ENCODE measurements around the gene RB1. TPM values are rescaled to one million over a fixed set of nuclear protein-coding genes. Genes with fewer than 3 reads are reported as not detected.

RB1 gene
- total and polyA plus RNA-seq, 9 of the 15 experiments (the other 6 are each of a cell fraction or from before 2014, with no cell fraction given), result 5.0 to 23.8 (median 17.9) TPM

- FAIRE-seq (no peak), ATAC-seq (no peak), DNase-seq (ENCODE audit: extremely low read depth in 1 of 4, low spot score in 3 of 4) (no peak)
- BruUV-seq (replicated peaks), result no TSS peak
- TF ChIP-seq FOXO4 (CRISPR knock-in tag; IDR thresholded peaks at IDR 0.05), result no peak
- TF ChIP-seq BHLHE40 (IDR thresholded peaks at IDR 0.05; ENCODE audit: low read length), result no peak
- no peak for TF ChIP-seq MXD1 (CRISPR knock-in tag; IDR thresholded peaks at IDR 0.05; ENCODE audit: borderline replicate concordance, poor library complexity, severe bottlenecking)
- TF ChIP-seq MLLT1 (IDR thresholded peaks at IDR 0.05), result no peak
- no peak for TF ChIP-seq NFATC3 (IDR thresholded peaks at IDR 0.05)
- no peak for TF ChIP-seq RBM34 (IDR thresholded peaks at IDR 0.05; ENCODE audit: borderline replicate concordance, insufficient read depth, low read length)
- TF ChIP-seq SMARCA5 (IDR thresholded peaks at IDR 0.05), result no peak
- TF ChIP-seq LEF1 (IDR thresholded peaks at IDR 0.05), result no peak
- no peak for TF ChIP-seq IRF1 (CRISPR knock-in tag; IDR thresholded peaks at IDR 0.05; ENCODE audit: borderline replicate concordance)
- TF ChIP-seq SAP30 (IDR thresholded peaks at IDR 0.05; ENCODE audit: borderline replicate concordance, insufficient read depth, low read depth, low read length, poor library complexity, severe bottlenecking), result no peak
- TF ChIP-seq ZNF384 (IDR thresholded peaks at IDR 0.05; ENCODE audit: low read depth, low read length), result no peak
- no peak for TF ChIP-seq ZNF778 (CRISPR knock-in tag; IDR thresholded peaks at IDR 0.05)
- TF ChIP-seq BRD4 (IDR thresholded peaks at IDR 0.05), result no peak
- in situ Hi-C loops (cut with MboI), result no loop called here
- no peak overlapping the region for H2AFZ ChIP-seq (ENCODE audit: low read depth, low read length)
- no peak overlapping the region for H3K4me2 ChIP-seq (ENCODE audit: insufficient read depth, low read length)
- H3K9me1 ChIP-seq (ENCODE audit: control insufficient read depth, insufficient read depth, low read length), result no peaks in the 10 kb centered on the region
- ChIA-PET POLR2A (no interaction called here), CTCF (ENCODE audit: low intra/inter-chr PET ratio) (no interaction called here)
- H3K27ac ChIP-seq (ENCODE audit: extremely low read depth, low read depth, low read length), result no peak overlapping the region
- no peaks in the 10 kb centered on the region for H4K20me1 ChIP-seq (replicated peaks; ENCODE audit: control insufficient read depth, insufficient read depth, low read length)
- intact Hi-C loops (cut with micrococcal nuclease), result no loop called here
- H3K36me3 ChIP-seq (ENCODE audit: control insufficient read depth, insufficient read depth, low read length), result peaks cover 3% of the 10 kb centered on the region; the same call in 1 of the 3 replicates
- no peaks in the 10 kb centered on the region for H3K79me2 ChIP-seq (ENCODE audit: control insufficient read depth, insufficient read depth, low read length)
- H3K9ac ChIP-seq (ENCODE audit: insufficient read depth in 1 of 2, low read depth in 2 of 2, low read length in 2 of 2), result no peak overlapping the region
- H3K9me3 ChIP-seq (replicated peaks; ENCODE audit: control insufficient read depth, insufficient read depth, low read depth, low read length), result no peaks in the 10 kb centered on the region
- no peaks in the 10 kb centered on the region for H3K4me1 ChIP-seq (replicated peaks in 1 of 2; ENCODE audit: control insufficient read depth in 2 of 2, insufficient read depth in 2 of 2, low read length in 2 of 2)
- H3K27me3 ChIP-seq (ENCODE audit: control insufficient read depth in 2 of 2, insufficient read depth in 2 of 2, low read length in 2 of 2), result no peaks in the 10 kb centered on the region
- no peak overlapping the region for H3K4me3 ChIP-seq
- 67% methylated on average over 1 of the region's 1 CpG for WGBS (ENCODE audit: insufficient coverage, low coverage, missing lambda C conversion rate)
Observed at GRCh38 chr13:48478391-48478790, 174.8 kb downstream of the RB1 start.

Measured in K562 (cell line).